ENCODE measurements around the gene GNPTAB. TPM values are rescaled to one million over a fixed set of nuclear protein-coding genes. Genes with fewer than 3 reads are reported as not detected.

GNPTAB gene
- total RNA-seq, 2 donors from 2014 or later = 24.0 to 28.3 TPM

DNA sequence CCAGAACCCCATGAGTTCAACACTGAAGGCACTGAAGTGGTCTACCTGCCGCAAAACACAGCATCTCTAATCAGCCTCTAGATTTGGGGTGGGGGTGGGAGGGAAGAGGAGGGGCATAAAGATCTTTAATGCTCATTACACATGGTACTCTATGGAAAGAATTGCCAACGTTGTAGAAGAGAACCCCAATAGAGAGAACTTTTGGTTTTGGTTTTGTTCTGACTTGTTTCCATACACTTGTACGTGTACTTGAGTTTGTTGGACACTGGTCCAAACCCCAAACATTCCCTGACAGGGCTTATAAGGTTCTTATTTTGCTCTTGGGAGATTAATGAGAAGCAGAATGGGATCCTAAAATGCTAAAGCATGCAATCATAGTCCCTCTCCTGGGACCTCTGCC, 31.0 kb downstream of the GNPTAB start:
- ATAC-seq (ENCODE audit: insufficient number of reproducible peaks, low FRiP score, low read depth) (no peak), DNase-seq (ENCODE audit: low spot score) (no peak)
- Histone ChIP-seq H3K27ac (no peak overlapping the region), H3K9me3 (no peaks in the 10 kb centered on the region), H3K4me3 (no peak overlapping the region), H3K4me1 (ENCODE audit: control insufficient read depth in 1 of 2, low read depth in 2 of 2) (peaks cover 3 to 15% of the 10 kb centered on the region in 2 donors), H3K27me3 (replicated peaks; ENCODE audit: insufficient read depth) (no peaks in the 10 kb centered on the region), H3K36me3 (no peaks in the 10 kb centered on the region)
- TF ChIP-seq, protein P1, sequence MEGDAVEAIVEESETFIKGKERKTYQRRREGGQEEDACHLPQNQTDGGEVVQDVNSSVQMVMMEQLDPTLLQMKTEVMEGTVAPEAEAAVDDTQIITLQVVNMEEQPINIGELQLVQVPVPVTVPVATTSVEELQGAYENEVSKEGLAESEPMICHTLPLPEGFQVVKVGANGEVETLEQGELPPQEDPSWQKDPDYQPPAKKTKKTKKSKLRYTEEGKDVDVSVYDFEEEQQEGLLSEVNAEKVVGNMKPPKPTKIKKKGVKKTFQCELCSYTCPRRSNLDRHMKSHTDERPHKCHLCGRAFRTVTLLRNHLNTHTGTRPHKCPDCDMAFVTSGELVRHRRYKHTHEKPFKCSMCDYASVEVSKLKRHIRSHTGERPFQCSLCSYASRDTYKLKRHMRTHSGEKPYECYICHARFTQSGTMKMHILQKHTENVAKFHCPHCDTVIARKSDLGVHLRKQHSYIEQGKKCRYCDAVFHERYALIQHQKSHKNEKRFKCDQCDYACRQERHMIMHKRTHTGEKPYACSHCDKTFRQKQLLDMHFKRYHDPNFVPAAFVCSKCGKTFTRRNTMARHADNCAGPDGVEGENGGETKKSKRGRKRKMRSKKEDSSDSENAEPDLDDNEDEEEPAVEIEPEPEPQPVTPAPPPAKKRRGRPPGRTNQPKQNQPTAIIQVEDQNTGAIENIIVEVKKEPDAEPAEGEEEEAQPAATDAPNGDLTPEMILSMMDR (IDR thresholded peaks at IDR 0.05) = no peak

DNA sequence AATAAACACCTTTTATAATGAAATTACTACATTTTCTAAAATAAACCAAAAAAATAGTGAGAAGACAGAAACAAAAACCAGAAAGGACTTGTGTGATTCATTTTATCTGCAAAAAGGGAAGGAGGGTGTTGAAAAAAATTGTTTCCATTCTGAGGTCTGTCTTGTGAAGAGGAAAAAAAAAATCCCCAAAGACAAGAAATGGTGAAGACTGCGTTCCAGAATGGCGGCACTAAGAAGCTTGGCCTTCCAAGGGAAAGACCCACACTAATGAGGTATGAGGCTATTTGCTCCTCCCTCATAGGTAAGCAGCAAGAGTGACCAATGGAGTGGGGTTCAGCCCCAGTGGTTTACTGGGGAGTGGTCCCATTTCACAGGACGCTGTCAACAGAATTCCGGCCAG, 35.0 kb downstream of the GNPTAB start:
- peaks cover 5% of the 10 kb centered on the region for H3K36me3 ChIP-seq
- DNase-seq (ENCODE audit: low spot score) (no peak), ATAC-seq (ENCODE audit: insufficient number of reproducible peaks, low FRiP score, low read depth) (no peak)
- no peak overlapping the region for H3K27ac ChIP-seq
- H3K27me3 ChIP-seq (replicated peaks; ENCODE audit: insufficient read depth) = no peaks in the 10 kb centered on the region
- no peak overlapping the region for H3K4me3 ChIP-seq
- no peaks in the 10 kb centered on the region for H3K4me1 ChIP-seq (ENCODE audit: control insufficient read depth in 1 of 2, low read depth in 2 of 2)
- H3K9me3 ChIP-seq = no peaks in the 10 kb centered on the region
- TF ChIP-seq, protein P1 (IDR thresholded peaks at IDR 0.05) = no peak

DNA sequence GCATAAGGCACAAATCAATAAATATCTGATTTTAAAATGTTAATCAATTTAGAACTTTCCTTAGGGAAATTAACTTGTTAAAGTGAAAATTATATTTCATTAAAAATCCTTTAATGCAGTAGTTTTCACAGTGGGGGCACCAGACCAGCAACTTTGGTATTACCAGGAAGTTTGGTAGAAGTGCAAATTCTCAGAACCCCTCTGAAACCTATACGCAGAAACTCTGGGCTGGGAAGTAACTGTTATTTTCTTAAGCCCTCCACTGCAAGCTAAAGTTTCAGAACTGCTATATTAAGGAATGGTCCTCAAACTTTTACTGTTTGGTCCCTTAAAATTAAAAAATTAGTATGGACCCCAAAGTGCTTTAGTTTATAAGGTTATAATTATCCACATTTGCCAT, 35.7 kb downstream of the GNPTAB start:
- Histone ChIP-seq H3K36me3 (peaks cover 5% of the 10 kb centered on the region), H3K4me1 (ENCODE audit: control insufficient read depth in 1 of 2, low read depth in 2 of 2) (no peaks in the 10 kb centered on the region), H3K27ac (no peak overlapping the region), H3K27me3 (replicated peaks; ENCODE audit: insufficient read depth) (no peaks in the 10 kb centered on the region), H3K9me3 (no peaks in the 10 kb centered on the region), H3K4me3 (no peak overlapping the region)
- TF ChIP-seq, protein P1 (IDR thresholded peaks at IDR 0.05) = no peak
- ATAC-seq (ENCODE audit: insufficient number of reproducible peaks, low FRiP score, low read depth) (no peak), DNase-seq (ENCODE audit: low spot score) (no peak)

DNA sequence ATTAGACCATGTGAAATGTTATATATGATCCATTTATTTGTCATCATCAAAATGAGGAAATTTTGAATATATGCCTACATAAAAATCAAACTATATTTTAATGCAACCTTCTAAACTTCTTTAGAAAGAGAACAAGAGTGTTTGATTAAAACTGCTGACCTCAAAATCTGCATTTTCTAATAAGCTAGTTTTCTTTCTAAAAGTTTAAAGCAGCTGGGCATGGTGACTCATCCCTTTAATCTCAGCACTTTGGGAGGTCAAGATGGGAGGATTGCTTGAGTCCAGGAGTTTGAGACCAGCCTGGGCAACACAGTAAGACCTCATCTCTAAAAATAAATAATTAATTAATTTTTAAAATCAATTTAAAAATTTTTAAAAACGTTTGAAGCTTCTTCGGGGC, 36.2 kb downstream of the GNPTAB start:
- H3K36me3 ChIP-seq = peaks cover 5% of the 10 kb centered on the region
- TF ChIP-seq, protein P1 (IDR thresholded peaks at IDR 0.05) = no peak
- H3K4me3 ChIP-seq = no peak overlapping the region
- H3K27ac ChIP-seq = no peak overlapping the region
- no peaks in the 10 kb centered on the region for H3K27me3 ChIP-seq (replicated peaks; ENCODE audit: insufficient read depth)
- no peaks in the 10 kb centered on the region for H3K9me3 ChIP-seq
- no peaks in the 10 kb centered on the region for H3K4me1 ChIP-seq (ENCODE audit: control insufficient read depth in 1 of 2, low read depth in 2 of 2)
- no peak for ATAC-seq (ENCODE audit: insufficient number of reproducible peaks, low FRiP score, low read depth)
- DNase-seq (ENCODE audit: low spot score) = no peak

DNA sequence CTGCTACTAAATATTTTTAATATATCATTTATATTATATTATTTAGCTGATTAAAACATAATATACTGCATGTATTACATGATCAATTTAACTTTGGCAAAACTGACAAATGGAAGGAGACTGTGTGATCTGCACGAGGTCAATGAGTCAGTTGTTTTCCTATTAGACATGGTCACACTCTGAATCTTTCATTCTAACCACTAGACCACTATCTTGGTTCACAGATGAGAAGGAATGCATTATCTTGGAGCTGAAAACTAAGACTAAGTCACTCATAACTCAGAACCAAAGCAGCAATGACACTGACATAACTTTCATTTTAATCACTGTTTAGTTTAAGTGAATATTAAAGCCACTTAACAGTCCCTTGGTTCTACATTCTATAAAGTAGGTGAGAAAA, 37.4 kb downstream of the GNPTAB start:
- no peak overlapping the region for H3K4me3 ChIP-seq
- H3K4me1 ChIP-seq (ENCODE audit: control insufficient read depth in 1 of 2, low read depth in 2 of 2) = no peaks in the 10 kb centered on the region
- peaks cover 9% of the 10 kb centered on the region for H3K36me3 ChIP-seq
- H3K27ac ChIP-seq = no peak overlapping the region
- TF ChIP-seq, protein P1 (IDR thresholded peaks at IDR 0.05) = no peak
- H3K27me3 ChIP-seq (replicated peaks; ENCODE audit: insufficient read depth) = no peaks in the 10 kb centered on the region
- no peaks in the 10 kb centered on the region for H3K9me3 ChIP-seq
- DNase-seq (ENCODE audit: low spot score) (no peak), ATAC-seq (ENCODE audit: insufficient number of reproducible peaks, low FRiP score, low read depth) (no peak)
